Measurements from ENCODE around the gene GPC1. TPM values are rescaled to one million over a fixed set of nuclear protein-coding genes. Genes with fewer than 3 reads are reported as not detected.

The GPC1 gene
- polyA plus RNA-seq, 6 donors from 2014 or later, result 0.12 to 0.47 (median 0.36) TPM; not detected in 1

- no peak for ATAC-seq (ENCODE audit: low read depth in 2 of 2)
- H3K4me1 Mint-ChIP-seq, result peaks cover 9 to 21% (median 14%) of the 10 kb centered on the region in 3 donors
- no peak for DNase-seq
- peaks cover 0 to 5% (median 0%) of the 10 kb centered on the region in 7 donors for H3K9me3 Mint-ChIP-seq
- H3K36me3 Mint-ChIP-seq, result peaks cover 6 to 26% of the 10 kb centered on the region in 2 donors
- no peak overlapping the region for H3K27ac Mint-ChIP-seq
- peak overlapping the region in 1 of 8 donors; percentile 57 for H3K4me3 Mint-ChIP-seq
- no peaks in the 10 kb centered on the region for H3K27me3 Mint-ChIP-seq
Observed at GRCh38 chr2:240508832-240509545, 73.5 kb downstream of the GPC1 start.

GRCh38 chr2:240509667-240510512 is 74.4 kb downstream of the GPC1 start:
- no peaks in the 10 kb centered on the region for H3K27me3 Mint-ChIP-seq

DNA sequence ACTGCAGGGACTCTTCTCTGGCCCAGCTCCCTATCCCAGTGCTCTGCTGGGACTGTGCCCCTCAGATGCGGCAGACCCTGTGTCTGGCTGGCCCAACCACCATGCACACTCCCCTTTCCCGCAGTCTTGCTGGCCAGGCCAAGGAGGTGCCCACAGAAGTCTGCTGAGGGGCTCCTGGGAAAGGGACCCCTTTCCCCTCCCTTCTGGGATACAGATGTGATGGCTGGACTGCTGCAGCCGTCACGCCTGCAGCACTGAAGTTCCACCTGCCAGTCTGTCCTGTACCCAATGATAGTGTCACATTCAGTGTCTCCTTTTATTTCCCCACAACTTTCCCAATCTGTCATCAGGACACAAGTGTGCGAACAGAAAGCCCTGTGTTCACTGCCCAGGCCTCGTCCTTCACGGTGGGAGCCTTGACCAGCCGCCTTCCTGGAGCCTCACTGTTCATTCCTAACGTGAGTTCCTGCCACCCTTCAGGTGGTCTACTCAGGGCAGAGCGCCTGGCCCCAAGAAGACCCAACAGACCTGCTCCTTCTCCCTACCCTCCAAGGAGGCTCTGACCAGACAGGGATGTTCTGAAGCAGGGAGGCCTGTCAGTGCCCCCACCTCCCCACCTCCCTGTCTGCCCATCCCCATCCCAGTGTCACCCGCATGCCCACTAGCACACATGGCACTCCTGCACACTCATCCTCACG is 75.2 kb downstream of the GPC1 start:
- peak overlapping the region in 2 of 6 donors; percentile 16 to 56 for H3K27ac Mint-ChIP-seq

More at GRCh38 chr2:240509667-240510512, 74.4 kb downstream of the GPC1 start:
- Mint-ChIP-seq H3K4me3 (no peak overlapping the region), H3K36me3 (peaks cover 6 to 30% of the 10 kb centered on the region in 2 donors), H3K9me3 (peaks cover 0 to 5% (median 0%) of the 10 kb centered on the region in 7 donors), H3K4me1 (peaks cover 13 to 25% (median 22%) of the 10 kb centered on the region in 3 donors), H3K27ac (no peak overlapping the region)
- ATAC-seq (ENCODE audit: low read depth in 2 of 2) (no peak), DNase-seq (no peak)

GRCh38 chr2:240511351-240512108 is 76.1 kb downstream of the GPC1 start:
- H3K27ac Mint-ChIP-seq, result peak overlapping the region in 1 of 6 donors; percentile 16
- H3K4me1 Mint-ChIP-seq, result peaks cover 13 to 25% (median 22%) of the 10 kb centered on the region in 3 donors
- DNase-seq, result no peak
- no peak for ATAC-seq (ENCODE audit: low read depth in 2 of 2)
- H3K36me3 Mint-ChIP-seq, result peaks cover 6 to 30% of the 10 kb centered on the region in 2 donors
- H3K9me3 Mint-ChIP-seq, result peaks cover 0 to 5% (median 0%) of the 10 kb centered on the region in 7 donors
- H3K27me3 Mint-ChIP-seq, result no peaks in the 10 kb centered on the region
- no peak overlapping the region for H3K4me3 Mint-ChIP-seq

More for the DNA sequence above, 75.2 kb downstream of the GPC1 start:
- no peak overlapping the region for H3K4me3 Mint-ChIP-seq
- peaks cover 6 to 30% of the 10 kb centered on the region in 2 donors for H3K36me3 Mint-ChIP-seq
- DNase-seq (no peak), ATAC-seq (ENCODE audit: low read depth in 2 of 2) (no peak)
- peaks cover 0 to 5% (median 0%) of the 10 kb centered on the region in 7 donors for H3K9me3 Mint-ChIP-seq
- H3K4me1 Mint-ChIP-seq, result peaks cover 13 to 25% (median 22%) of the 10 kb centered on the region in 3 donors
- no peaks in the 10 kb centered on the region for H3K27me3 Mint-ChIP-seq

GRCh38 chr2:240512109-240512485 is 76.6 kb downstream of the GPC1 start:
- Mint-ChIP-seq H3K27me3 (no peaks in the 10 kb centered on the region), H3K27ac (peak overlapping the region in 1 of 6 donors; percentile 83), H3K36me3 (peaks cover 6 to 30% of the 10 kb centered on the region in 2 donors), H3K4me1 (peaks cover 13 to 25% (median 22%) of the 10 kb centered on the region in 3 donors), H3K9me3 (peaks cover 0 to 5% (median 0%) of the 10 kb centered on the region in 7 donors), H3K4me3 (peak overlapping the region in 1 of 8 donors; percentile 66)
- DNase-seq (no peak), ATAC-seq (ENCODE audit: low read depth in 2 of 2) (no peak)

- H3K27ac Mint-ChIP-seq, result peak overlapping the region in 2 of 6 donors; percentile 32 to 83
- no peak overlapping the region for H3K4me3 Mint-ChIP-seq
- H3K27me3 Mint-ChIP-seq, result no peaks in the 10 kb centered on the region
- peaks cover 13 to 25% (median 22%) of the 10 kb centered on the region in 3 donors for H3K4me1 Mint-ChIP-seq
- peaks cover 0 to 5% (median 0%) of the 10 kb centered on the region in 7 donors for H3K9me3 Mint-ChIP-seq
- ATAC-seq (ENCODE audit: low read depth in 2 of 2), result no peak
- H3K36me3 Mint-ChIP-seq, result peaks cover 6 to 30% of the 10 kb centered on the region in 2 donors
- no peak for DNase-seq
Observed at GRCh38 chr2:240512666-240513535, 77.4 kb downstream of the GPC1 start.

GRCh38 chr2:240513549-240514287 is 78.3 kb downstream of the GPC1 start:
- H3K4me1 Mint-ChIP-seq, result peaks cover 13 to 22% (median 22%) of the 10 kb centered on the region in 3 donors
- H3K4me3 Mint-ChIP-seq, result peak overlapping the region in 4 of 8 donors; percentile 1 to 54 (median 12)
- H3K27ac Mint-ChIP-seq, result peak overlapping the region; percentile 14 to 96 (median 91)
- H3K27me3 Mint-ChIP-seq, result no peaks in the 10 kb centered on the region
- DNase-seq (peak; percentile 71), ATAC-seq (ENCODE audit: low read depth in 2 of 2) (peak; percentile 97 to 99)
- H3K9me3 Mint-ChIP-seq, result peaks cover 0 to 4% (median 0%) of the 10 kb centered on the region in 7 donors
- peaks cover 2 to 27% of the 10 kb centered on the region in 2 donors for H3K36me3 Mint-ChIP-seq

DNA sequence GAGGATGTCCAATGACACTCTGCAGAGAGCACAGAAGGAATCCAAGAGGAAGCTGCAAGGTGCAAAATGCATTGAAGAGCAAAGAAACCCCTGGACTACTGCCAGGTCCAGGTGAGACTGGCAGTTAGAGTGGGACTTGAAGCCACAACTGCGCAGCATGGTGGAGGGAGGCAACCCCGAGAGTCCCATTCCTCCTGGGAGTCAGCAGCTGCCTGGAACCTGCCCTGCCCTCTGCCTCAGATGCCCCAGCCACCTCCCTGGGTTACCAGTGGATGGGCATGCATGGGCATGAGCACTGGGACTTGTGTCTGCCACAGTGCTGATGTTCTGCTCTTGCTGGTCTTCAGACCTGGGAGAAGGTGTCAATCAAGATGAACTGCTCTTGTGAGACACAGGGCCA is 79.2 kb downstream of the GPC1 start:
- ATAC-seq (ENCODE audit: low read depth in 2 of 2) (no peak), DNase-seq (no peak)
- no peaks in the 10 kb centered on the region for H3K9me3 Mint-ChIP-seq
- H3K27ac Mint-ChIP-seq, result peak overlapping the region in 4 of 6 donors; percentile 40 to 96 (median 93)
- H3K4me1 Mint-ChIP-seq, result peaks cover 13 to 22% (median 19%) of the 10 kb centered on the region in 3 donors
- H3K27me3 Mint-ChIP-seq, result no peaks in the 10 kb centered on the region
- peaks cover 0 to 23% of the 10 kb centered on the region in 2 donors for H3K36me3 Mint-ChIP-seq
- no peak overlapping the region for H3K4me3 Mint-ChIP-seq

GRCh38 chr2:240517342-240517741 is 81.9 kb downstream of the GPC1 start:
- Mint-ChIP-seq H3K36me3 (peaks cover 4 to 28% of the 10 kb centered on the region in 2 donors), H3K4me3 (no peak overlapping the region), H3K9me3 (peaks cover 0 to 9% (median 6%) of the 10 kb centered on the region in 7 donors), H3K27me3 (peaks cover 0 to 7% (median 0%) of the 10 kb centered on the region in 3 donors), H3K4me1 (peaks cover 13 to 21% (median 21%) of the 10 kb centered on the region in 3 donors), H3K27ac (no peak overlapping the region)
- ATAC-seq (ENCODE audit: low read depth in 2 of 2), result no peak
- no peak for DNase-seq
